Activated B cell treated with CpG ODN at 0.5 μM for 24 hours (primary cell): ENCODE measurements around the gene KRTAP10-7. TPM values are rescaled to one million over a fixed set of nuclear protein-coding genes. Genes with fewer than 3 reads are reported as not detected.

Experiments
- ATAC-seq: fragments of 200-7000 bp; cut with Tn5 transposase; one replicate; pipeline ENCODE4 v1.10.0; 2021; ENCODE audit warnings: low read depth, mild to moderate bottlenecking, moderate library complexity
- CTCF ChIA-PET: fragments of 350-600 bp; sonication (Branson Sonifier 250); formaldehyde crosslinking; loops from one replicate; lab custom pipeline; 2021; ENCODE audit warnings: antibody characterized with exemption; lab: Charles Lee
- POLR2A ChIA-PET: fragments of 350-600 bp; sonication (Branson Sonifier 250); formaldehyde crosslinking; loops from one replicate; lab custom pipeline; 2021; ENCODE audit warnings: antibody characterized with exemption; lab: Charles Lee
- DNase-seq: peaks from one replicate; pipeline ENCODE4 v3.0.0; 2022
- H3K27ac Mint-ChIP-seq: one replicate; pipeline ENCODE4 v1.8.0; 2020; ENCODE audit warnings: mixed read lengths
- H3K27me3 Mint-ChIP-seq: one replicate; pipeline ENCODE4 v1.8.0; 2021; ENCODE audit warnings: mixed read lengths
- H3K36me3 Mint-ChIP-seq: one replicate; pipeline ENCODE4 v1.8.0; 2021; ENCODE audit warnings: low read depth, mixed read lengths
- H3K4me1 Mint-ChIP-seq: one replicate; pipeline ENCODE4 v1.8.0; 2021; ENCODE audit warnings: mixed read lengths
- H3K4me3 Mint-ChIP-seq: one replicate; pipeline ENCODE4 v1.8.0; 2020; ENCODE audit warnings: mild to moderate bottlenecking, mixed read lengths
- H3K9me3 Mint-ChIP-seq: one replicate; pipeline ENCODE4 v1.8.0; 2020; ENCODE audit warnings: mixed read lengths
- intact Hi-C: fragments of 100-400 bp; cut with micrococcal nuclease; formaldehyde crosslinking; loops from one replicate; pipeline ENCODE4 v1.15.1; 2024
- total RNA-seq: library from RNA; stranded (reverse); gene quantifications from 2 replicates; pipeline ENCODE4 v1.2.3, GENCODE V29; 2022
- TF ChIP-seq, protein P1 (sequence below): fragments of 200-600 bp; IDR thresholded peaks from one replicate; pipeline ENCODE4 v1.8.0; 2022; ENCODE audit warnings: antibody characterized with exemption, mild to moderate bottlenecking

KRTAP10-7 gene
- total RNA-seq, 1 donor from 2014 or later = not detected

GRCh38 chr21:44568667-44569556, 31.5 kb upstream of the KRTAP10-7 start:
- POLR2A ChIA-PET = no interaction called here
- Mint-ChIP-seq H3K4me3 (no peak overlapping the region), H3K4me1 (peaks cover 30% of the 10 kb centered on the region), H3K27ac (no peak overlapping the region), H3K27me3 (peaks cover 6% of the 10 kb centered on the region), H3K36me3 (no peaks in the 10 kb centered on the region), H3K9me3 (peaks cover 6% of the 10 kb centered on the region)
- CTCF ChIA-PET = no interaction called here
- TF ChIP-seq, protein P1, sequence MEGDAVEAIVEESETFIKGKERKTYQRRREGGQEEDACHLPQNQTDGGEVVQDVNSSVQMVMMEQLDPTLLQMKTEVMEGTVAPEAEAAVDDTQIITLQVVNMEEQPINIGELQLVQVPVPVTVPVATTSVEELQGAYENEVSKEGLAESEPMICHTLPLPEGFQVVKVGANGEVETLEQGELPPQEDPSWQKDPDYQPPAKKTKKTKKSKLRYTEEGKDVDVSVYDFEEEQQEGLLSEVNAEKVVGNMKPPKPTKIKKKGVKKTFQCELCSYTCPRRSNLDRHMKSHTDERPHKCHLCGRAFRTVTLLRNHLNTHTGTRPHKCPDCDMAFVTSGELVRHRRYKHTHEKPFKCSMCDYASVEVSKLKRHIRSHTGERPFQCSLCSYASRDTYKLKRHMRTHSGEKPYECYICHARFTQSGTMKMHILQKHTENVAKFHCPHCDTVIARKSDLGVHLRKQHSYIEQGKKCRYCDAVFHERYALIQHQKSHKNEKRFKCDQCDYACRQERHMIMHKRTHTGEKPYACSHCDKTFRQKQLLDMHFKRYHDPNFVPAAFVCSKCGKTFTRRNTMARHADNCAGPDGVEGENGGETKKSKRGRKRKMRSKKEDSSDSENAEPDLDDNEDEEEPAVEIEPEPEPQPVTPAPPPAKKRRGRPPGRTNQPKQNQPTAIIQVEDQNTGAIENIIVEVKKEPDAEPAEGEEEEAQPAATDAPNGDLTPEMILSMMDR = no peak
- ATAC-seq (no peak), DNase-seq (no peak)
- intact Hi-C loops = loop anchor here (5.0 kb wide), 1 partner anchor 538 kb away; no protein-coding TSS in a partner anchor

DNA sequence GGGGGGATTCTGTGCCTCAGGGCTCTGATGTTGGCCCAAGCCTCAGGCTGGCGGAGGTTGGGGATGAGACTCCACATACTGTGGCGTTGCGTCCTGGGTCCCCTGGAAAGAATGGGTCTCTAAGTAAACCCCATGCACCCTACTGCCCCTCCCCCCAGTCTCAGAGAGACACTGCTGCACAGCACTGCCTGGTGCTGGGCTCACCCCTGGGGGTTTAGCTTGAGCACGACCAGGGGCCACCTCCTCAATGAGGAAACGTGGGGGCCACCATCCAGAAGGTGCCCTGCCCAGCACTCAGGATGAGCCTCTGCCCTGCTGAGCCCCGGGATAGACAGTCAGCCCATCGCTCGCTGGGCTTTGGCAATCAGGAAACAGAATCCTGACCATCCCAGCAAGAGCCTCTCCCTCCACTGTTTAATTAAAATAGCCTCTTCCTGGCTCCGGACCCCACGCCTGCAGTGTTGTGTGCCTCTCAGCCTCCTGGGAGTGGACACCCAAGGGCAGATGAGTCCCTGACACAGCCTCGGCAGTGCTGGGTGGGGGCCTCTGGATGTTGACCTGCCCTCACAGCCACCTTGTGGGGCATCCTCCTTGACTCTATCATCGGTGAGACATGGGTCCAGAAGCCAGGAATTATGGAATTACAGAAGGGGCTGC, 30.4 kb upstream of the KRTAP10-7 start:
- no peaks in the 10 kb centered on the region for H3K36me3 Mint-ChIP-seq
- peaks cover 13% of the 10 kb centered on the region for H3K27me3 Mint-ChIP-seq
- peaks cover 6% of the 10 kb centered on the region for H3K9me3 Mint-ChIP-seq
- TF ChIP-seq, protein P1 = no peak
- no peak overlapping the region for H3K27ac Mint-ChIP-seq
- DNase-seq (no peak), ATAC-seq (no peak)
- ChIA-PET CTCF (no interaction called here), POLR2A (no interaction called here)
- no peak overlapping the region for H3K4me3 Mint-ChIP-seq
- peaks cover 23% of the 10 kb centered on the region for H3K4me1 Mint-ChIP-seq
- intact Hi-C loops = loop anchor here (5.0 kb wide), 1 partner anchor 537 kb away; no protein-coding TSS in a partner anchor

DNA sequence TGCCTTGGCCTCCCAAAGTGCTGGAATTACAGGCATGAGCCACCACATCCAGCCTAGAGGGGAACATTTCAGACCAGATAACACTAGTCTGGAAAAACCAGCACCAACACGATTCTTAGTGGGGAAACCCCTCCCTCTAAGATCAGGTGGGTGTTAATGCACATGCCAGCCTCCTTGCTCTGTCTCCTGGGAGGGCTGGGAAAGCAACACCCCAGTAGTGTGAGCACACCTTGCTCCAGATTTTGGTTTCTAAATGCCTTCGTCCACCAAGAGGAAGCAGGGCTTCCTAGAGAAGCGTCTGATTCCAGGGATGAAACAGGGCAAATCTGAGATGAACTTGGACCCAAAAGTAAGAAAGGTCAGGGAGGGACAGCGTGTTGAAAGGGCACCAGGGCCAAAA, 29.1 kb upstream of the KRTAP10-7 start:
- intact Hi-C loops = no loop called here
- Mint-ChIP-seq H3K27me3 (peaks cover 15% of the 10 kb centered on the region), H3K36me3 (no peaks in the 10 kb centered on the region), H3K4me3 (no peak overlapping the region), H3K9me3 (peaks cover 6% of the 10 kb centered on the region), H3K4me1 (peaks cover 14% of the 10 kb centered on the region), H3K27ac (no peak overlapping the region)
- ChIA-PET POLR2A (no interaction called here), CTCF (no interaction called here)
- DNase-seq = no peak
- TF ChIP-seq, protein P1 = no peak
- no peak for ATAC-seq

DNA sequence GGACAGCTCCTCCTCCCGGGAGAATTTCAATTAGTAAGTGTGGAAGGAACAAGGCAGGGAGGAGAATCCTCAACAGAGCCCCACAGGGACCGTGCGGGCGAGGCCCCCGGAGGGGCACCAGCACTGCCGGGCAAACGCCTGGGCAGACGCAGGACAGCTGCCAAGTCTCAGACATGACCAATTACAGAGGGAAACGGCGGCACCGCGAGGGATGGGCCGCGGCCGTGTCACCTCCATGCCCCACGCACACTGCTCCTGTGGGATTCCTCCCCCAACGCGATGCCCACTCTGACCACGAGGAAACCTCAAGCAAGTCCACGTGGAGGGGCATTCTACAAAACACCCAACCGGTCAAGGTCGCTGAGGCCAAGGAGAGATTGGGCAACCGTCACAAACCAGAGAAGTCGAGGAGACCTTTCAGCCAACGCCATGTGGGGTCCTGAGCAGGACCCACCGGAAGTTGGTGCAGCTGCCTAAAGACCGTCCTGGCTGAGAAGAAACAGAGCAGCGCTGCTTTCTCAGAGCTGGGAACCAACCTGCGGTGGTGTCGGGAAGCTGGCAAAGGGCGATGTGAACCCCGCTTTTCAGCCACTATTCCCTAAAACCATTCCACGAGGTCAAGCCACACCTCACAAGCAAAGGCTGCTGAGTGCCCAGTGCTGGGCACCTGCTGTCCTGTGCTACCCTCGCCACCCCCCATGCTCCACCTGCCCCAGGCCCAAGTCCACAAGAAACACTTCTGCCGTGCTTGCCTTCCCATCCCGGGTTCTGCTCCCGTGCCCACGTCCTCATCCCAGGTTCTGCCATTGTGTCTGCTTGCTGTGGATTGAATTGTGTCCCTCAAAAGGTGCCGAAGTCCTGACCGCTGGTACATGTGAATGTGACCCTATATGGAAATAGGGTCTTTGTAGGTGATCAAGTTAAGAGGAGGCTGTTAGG, 28.3 kb upstream of the KRTAP10-7 start:
- CTCF ChIA-PET = no interaction called here
- Mint-ChIP-seq H3K27ac (no peak overlapping the region), H3K4me1 (peaks cover 7% of the 10 kb centered on the region), H3K9me3 (peaks cover 11% of the 10 kb centered on the region), H3K4me3 (no peak overlapping the region), H3K36me3 (no peaks in the 10 kb centered on the region), H3K27me3 (peaks cover 15% of the 10 kb centered on the region)
- DNase-seq (no peak), ATAC-seq (no peak)
- intact Hi-C loops = no loop called here
- POLR2A ChIA-PET = no interaction called here
- TF ChIP-seq, protein P1 = no peak
